ENCODE measurements around the gene PDGFC. TPM values are rescaled to one million over a fixed set of nuclear protein-coding genes. Genes with fewer than 3 reads are reported as not detected.

The PDGFC gene
- total RNA-seq, 1 donor from 2014 or later, result 31.3 TPM

GRCh38 chr4:156838761-156839160, 132.8 kb downstream of the PDGFC start:
- Histone ChIP-seq H3K9me3 (peaks cover 18% of the 10 kb centered on the region), H3K4me3 (no peak overlapping the region), H3K4me1 (no peaks in the 10 kb centered on the region), H3K36me3 (no peaks in the 10 kb centered on the region), H3K27me3 (no peaks in the 10 kb centered on the region), H3K27ac (no peak overlapping the region)
- DNase-seq (no peak), ATAC-seq (no peak)
- intact Hi-C loops (cut with DNase I), result no loop called here
- no peak for TF ChIP-seq CTCF (IDR thresholded peaks at IDR 0.05)

- Histone ChIP-seq H3K27me3 (no peaks in the 10 kb centered on the region), H3K27ac (no peak overlapping the region), H3K4me1 (no peaks in the 10 kb centered on the region), H3K36me3 (no peaks in the 10 kb centered on the region), H3K9me3 (peaks cover 18% of the 10 kb centered on the region), H3K4me3 (no peak overlapping the region)
- intact Hi-C loops (cut with DNase I), result no loop called here
- DNase-seq, result no peak
- ATAC-seq, result no peak
- no peak for TF ChIP-seq CTCF (IDR thresholded peaks at IDR 0.05)
Observed at GRCh38 chr4:156837625-156838345, 133.8 kb downstream of the PDGFC start.

GRCh38 chr4:156832886-156833285, 138.7 kb downstream of the PDGFC start:
- Histone ChIP-seq H3K27ac (no peak overlapping the region), H3K4me3 (no peak overlapping the region), H3K27me3 (no peaks in the 10 kb centered on the region), H3K9me3 (no peaks in the 10 kb centered on the region), H3K4me1 (peaks cover 14% of the 10 kb centered on the region), H3K36me3 (no peaks in the 10 kb centered on the region)
- TF ChIP-seq CTCF (IDR thresholded peaks at IDR 0.05), result no peak
- ATAC-seq, result no peak
- intact Hi-C loops (cut with DNase I), result no loop called here
- no peak for DNase-seq

GRCh38 chr4:156830351-156830750, 141.2 kb downstream of the PDGFC start:
- no peaks in the 10 kb centered on the region for H3K36me3 ChIP-seq
- no peak overlapping the region for H3K4me3 ChIP-seq
- peaks cover 14% of the 10 kb centered on the region for H3K4me1 ChIP-seq
- no peak for TF ChIP-seq CTCF (IDR thresholded peaks at IDR 0.05)
- no peak overlapping the region for H3K27ac ChIP-seq
- intact Hi-C loops (cut with DNase I), result no loop called here
- H3K9me3 ChIP-seq, result no peaks in the 10 kb centered on the region
- no peak for DNase-seq
- no peaks in the 10 kb centered on the region for H3K27me3 ChIP-seq
- no peak for ATAC-seq

- Histone ChIP-seq H3K27me3 (no peaks in the 10 kb centered on the region), H3K4me3 (no peak overlapping the region), H3K4me1 (peaks cover 14% of the 10 kb centered on the region), H3K9me3 (no peaks in the 10 kb centered on the region), H3K27ac (peak overlapping the region; percentile 27), H3K36me3 (no peaks in the 10 kb centered on the region)
- TF ChIP-seq CTCF (IDR thresholded peaks at IDR 0.05), result no peak
- intact Hi-C loops (cut with DNase I), result no loop called here
- no peak for DNase-seq
- ATAC-seq, result peak; percentile 63
Observed at GRCh38 chr4:156829201-156829873, 142.3 kb downstream of the PDGFC start.
